Measurements from ENCODE around the gene PHACTR3.

GRCh38 chr20:59574308-59574707 lies 30.0 kb upstream of the PHACTR3 start:
- no peak for TF ChIP-seq CTCF (IDR thresholded peaks at IDR 0.05)
- TF ChIP-seq POLR2A (IDR thresholded peaks at IDR 0.05) = no peak

All from right lobe of liver (tissue), 4 donors.